Measurements from ENCODE around the gene EXOC6B.

EXOC6B gene

GRCh38 chr2:72825257-72826155, at the start of gene EXOC6B:
Gene EXOC6B (minus strand): TSS chr2:72826033.
- peak within 1 kb of the TSS; percentile 75 for H3K4me3 ChIP-seq (ENCODE audit: low read depth, low read length)
- DNase-seq (ENCODE audit: low read depth), result peak; percentile 84
- no peak for TF ChIP-seq CTCF (IDR thresholded peaks at IDR 0.05; ENCODE audit: insufficient read depth, low read depth, low read length, missing control alignments)

GRCh38 chr2:72871880-72872279, 46.0 kb upstream of the EXOC6B start:
- DNase-seq (ENCODE audit: low read depth), result no peak
- TF ChIP-seq CTCF (IDR thresholded peaks at IDR 0.05; ENCODE audit: insufficient read depth, low read depth, low read length, missing control alignments), result no peak
- H3K4me3 ChIP-seq (ENCODE audit: low read depth, low read length), result no peak overlapping the region

GRCh38 chr2:72871060-72871459, 45.2 kb upstream of the EXOC6B start:
- no peak overlapping the region for H3K4me3 ChIP-seq (ENCODE audit: low read depth, low read length)
- DNase-seq (ENCODE audit: low read depth), result no peak
- no peak for TF ChIP-seq CTCF (IDR thresholded peaks at IDR 0.05; ENCODE audit: insufficient read depth, low read depth, low read length, missing control alignments)

GRCh38 chr2:72864500-72864899, 38.7 kb upstream of the EXOC6B start:
- DNase-seq (ENCODE audit: low read depth), result peak; percentile 60
- H3K4me3 ChIP-seq (ENCODE audit: low read depth, low read length), result no peak overlapping the region
- no peak for TF ChIP-seq CTCF (IDR thresholded peaks at IDR 0.05; ENCODE audit: insufficient read depth, low read depth, low read length, missing control alignments)

GRCh38 chr2:72863046-72863445, 37.2 kb upstream of the EXOC6B start:
- H3K4me3 ChIP-seq (ENCODE audit: low read depth, low read length), result no peak overlapping the region
- no peak for TF ChIP-seq CTCF (IDR thresholded peaks at IDR 0.05; ENCODE audit: insufficient read depth, low read depth, low read length, missing control alignments)
- DNase-seq (ENCODE audit: low read depth), result no peak

- H3K4me3 ChIP-seq (ENCODE audit: low read depth, low read length), result no peak overlapping the region
- TF ChIP-seq CTCF (IDR thresholded peaks at IDR 0.05; ENCODE audit: insufficient read depth, low read depth, low read length, missing control alignments), result peak; percentile 99
Observed at GRCh38 chr2:72862239-72862988, 36.6 kb upstream of the EXOC6B start.

More at GRCh38 chr2:72862239-72862988, 36.6 kb upstream of the EXOC6B start:
- peak; percentile 90 for DNase-seq (ENCODE audit: low read depth)
